WTC11 (cell line): ENCODE data around the gene NCOA1. TPM values are rescaled to one million over a fixed set of nuclear protein-coding genes. Genes with fewer than 3 reads are reported as not detected.

Experiments
- ATAC-seq: fragments of 200-7000 bp; cut with Tn5 transposase; 2 replicates; pipeline ENCODE4 v1.10.0; 2021; ENCODE audit warnings: mild to moderate bottlenecking, moderate library complexity
- CTCF ChIA-PET: fragments of 300-600 bp; sonication (Branson Sonifier 250); formaldehyde crosslinking; loops from one replicate; lab custom pipeline; 2021; ENCODE audit warnings: antibody characterized with exemption; lab: Charles Lee
- POLR2A ChIA-PET: fragments of 350-600 bp; sonication (Branson Sonifier 250); formaldehyde crosslinking; loops from one replicate; lab custom pipeline; 2021; ENCODE audit warnings: antibody characterized with exemption; lab: Charles Lee
- DNase-seq: peaks from one replicate; pipeline ENCODE4 v3.0.0; 2021; ENCODE audit warnings: low spot score
- H3K27ac Mint-ChIP-seq: 2 replicates; pipeline ENCODE4 v1.8.0; 2021; ENCODE audit warnings: mixed read lengths
- H3K27me3 Mint-ChIP-seq: 2 replicates; pipeline ENCODE4 v1.8.0; 2021; ENCODE audit warnings: low read depth, mild to moderate bottlenecking, moderate library complexity, mixed read lengths
- H3K36me3 Mint-ChIP-seq: 2 replicates; pipeline ENCODE4 v1.8.0; 2021; ENCODE audit warnings: mixed read lengths
- H3K4me1 Mint-ChIP-seq: 2 replicates; pipeline ENCODE4 v1.8.0; 2022; ENCODE audit warnings: mixed read lengths
- H3K4me3 Mint-ChIP-seq: 2 replicates; pipeline ENCODE4 v1.8.0; 2021; ENCODE audit warnings: mild to moderate bottlenecking, moderate library complexity, mixed read lengths
- H3K9me3 Mint-ChIP-seq: 2 replicates; pipeline ENCODE4 v1.8.0; 2021; ENCODE audit warnings: mixed read lengths
- CDX4 ChIP-seq: fragments of 250-450 bp; sonication (Bioruptor Pico); IDR thresholded peaks from 2 replicates; pipeline ENCODE4 v1.9.0; 2021; ENCODE audit warnings: moderate library complexity, mild to moderate bottlenecking, inconsistent platforms, borderline replicate concordance
- FOXP4 ChIP-seq: sonication (generic); formaldehyde crosslinking; IDR thresholded peaks from 2 replicates; pipeline ENCODE4 v1.8.0; 2022; ENCODE audit warnings: mild to moderate bottlenecking, missing genetic modification reagents
- GTF2I ChIP-seq: fragments of 250-450 bp; sonication (Bioruptor Pico); conservative IDR thresholded peaks from 2 replicates; pipeline ENCODE4 v1.4.0; 2021; ENCODE audit warnings: mild to moderate bottlenecking
- IRF2 ChIP-seq: sonication (generic); formaldehyde crosslinking; IDR thresholded peaks from 2 replicates; pipeline ENCODE4 v1.8.0; 2022; ENCODE audit warnings: low read depth, missing genetic modification reagents, borderline replicate concordance
- KAT7 ChIP-seq: sonication (generic); formaldehyde crosslinking; IDR thresholded peaks from 2 replicates; pipeline ENCODE4 v1.8.1; 2023; ENCODE audit warnings: missing genetic modification reagents, mild to moderate bottlenecking, borderline replicate concordance
- NR3C1 ChIP-seq: sonication (generic); formaldehyde crosslinking; conservative IDR thresholded peaks from 2 replicates; pipeline ENCODE4 v1.8.1; 2023; ENCODE audit warnings: low read depth, mild to moderate bottlenecking, missing genetic modification reagents
- OVOL2 ChIP-seq: fragments of 250-450 bp; sonication (Bioruptor Pico); IDR thresholded peaks from 2 replicates; pipeline ENCODE4 v1.9.0; 2021; ENCODE audit warnings: mild to moderate bottlenecking, borderline replicate concordance
- PRDM15 ChIP-seq: sonication (generic); formaldehyde crosslinking; IDR thresholded peaks from 2 replicates; pipeline ENCODE4 v1.8.0; 2022; ENCODE audit warnings: missing genetic modification reagents
- SMAD4 ChIP-seq: sonication (generic); formaldehyde crosslinking; IDR thresholded peaks from 2 replicates; pipeline ENCODE4 v1.8.0; 2022; ENCODE audit warnings: mild to moderate bottlenecking, missing genetic modification reagents
- USF2 ChIP-seq: sonication (generic); formaldehyde crosslinking; IDR thresholded peaks from 2 replicates; pipeline ENCODE4 v1.8.1; 2023; ENCODE audit warnings: mild to moderate bottlenecking, missing genetic modification reagents, moderate library complexity
- ZBTB21 ChIP-seq: sonication (generic); formaldehyde crosslinking; IDR thresholded peaks from 2 replicates; pipeline ENCODE4 v1.8.1; 2023; ENCODE audit warnings: mild to moderate bottlenecking, missing genetic modification reagents, borderline replicate concordance
- ZBTB43 ChIP-seq: sonication (generic); formaldehyde crosslinking; IDR thresholded peaks from 2 replicates; pipeline ENCODE4 v1.8.1; 2023; ENCODE audit warnings: mild to moderate bottlenecking, missing genetic modification reagents
- ZMAT4 ChIP-seq: fragments of 250-450 bp; sonication (Bioruptor Pico); IDR thresholded peaks from 2 replicates; pipeline ENCODE4 v1.9.0; 2021; ENCODE audit warnings: mild to moderate bottlenecking
- ZNF121 ChIP-seq: sonication (generic); formaldehyde crosslinking; IDR thresholded peaks from 2 replicates; pipeline ENCODE4 v1.8.0; 2023; ENCODE audit warnings: missing genetic modification reagents
- ZNF138 ChIP-seq: sonication (generic); formaldehyde crosslinking; conservative IDR thresholded peaks from 2 replicates; pipeline ENCODE4 v1.8.1; 2022; ENCODE audit warnings: mild to moderate bottlenecking, moderate library complexity, missing genetic modification reagents
- ZNF317 ChIP-seq: sonication (generic); formaldehyde crosslinking; IDR thresholded peaks from 2 replicates; pipeline ENCODE4 v1.8.1; 2023; ENCODE audit warnings: low read depth, mild to moderate bottlenecking, moderate library complexity, missing genetic modification reagents, borderline replicate concordance
- total RNA-seq: library from RNA; stranded (reverse); gene quantifications from 3 replicates; pipeline ENCODE4 v1.2.3, GENCODE V29; 2021

NCOA1 gene
- total RNA-seq, 1 experiment from 2014 or later, result 16.9 TPM

GRCh38 chr2:24745825-24746224 lies 254.8 kb downstream of the NCOA1 start (continued):
- no peak for TF ChIP-seq ZMAT4 (CRISPR knock-in tag)
- TF ChIP-seq CDX4 (CRISPR knock-in tag), result no peak
- TF ChIP-seq ZBTB43, result no peak
- no peak for TF ChIP-seq ZNF138 (CRISPR knock-in tag)
- no peak for TF ChIP-seq OVOL2 (CRISPR knock-in tag)
- TF ChIP-seq NR3C1 (CRISPR knock-in tag), result no peak
- TF ChIP-seq ZNF317 (CRISPR knock-in tag), result no peak
- no peak for TF ChIP-seq KAT7 (CRISPR knock-in tag)
- no peak for TF ChIP-seq PRDM15 (CRISPR knock-in tag)
- TF ChIP-seq SMAD4, result no peak
- TF ChIP-seq IRF2, result no peak
- TF ChIP-seq FOXP4 (CRISPR knock-in tag), result no peak
- TF ChIP-seq, all 79 proteins: peak for 0

- DNase-seq (no peak), ATAC-seq (no peak)
- no peaks in the 10 kb centered on the region for H3K27me3 Mint-ChIP-seq
- no peaks in the 10 kb centered on the region for H3K9me3 Mint-ChIP-seq
- TF ChIP-seq ZNF121 (CRISPR knock-in tag) (peak; percentile 61; the same call in 1 of the 2 replicates), GTF2I (CRISPR knock-in tag) (no peak)
- TF ChIP-seq, all 79 proteins: peak for 1
- Mint-ChIP-seq H3K36me3 (no peaks in the 10 kb centered on the region), H3K27ac (no peak overlapping the region), H3K4me1 (no peaks in the 10 kb centered on the region), H3K4me3 (no peak overlapping the region)
- POLR2A ChIA-PET, result no interaction called here
- CTCF ChIA-PET, result no interaction called here
Measured at GRCh38 chr2:24747299-24747698, 256.2 kb downstream of the NCOA1 start.

GRCh38 chr2:24749069-24749691 lies 258.1 kb downstream of the NCOA1 start:
- H3K4me3 Mint-ChIP-seq, result no peak overlapping the region
- peak; percentile 30 for DNase-seq
- ATAC-seq, result peak; percentile 98
- CTCF ChIA-PET, result interaction anchor here (0.7 to 1.1 kb wide), 6 partner anchors 23 to 169 kb away, joined by 3 to 6 read pairs (median 3); partner anchors contain the start of genes CENPO and PTRHD1
- no peak overlapping the region for H3K27ac Mint-ChIP-seq
- no peaks in the 10 kb centered on the region for H3K4me1 Mint-ChIP-seq
- no peaks in the 10 kb centered on the region for H3K36me3 Mint-ChIP-seq
- POLR2A ChIA-PET, result no interaction called here
- no peaks in the 10 kb centered on the region for H3K27me3 Mint-ChIP-seq
- TF ChIP-seq USF2 (CRISPR knock-in tag) (no peak), ZBTB21 (CRISPR knock-in tag) (no peak)
- H3K9me3 Mint-ChIP-seq, result no peaks in the 10 kb centered on the region
